Measurements from ENCODE around the gene USP7. TPM values are rescaled to one million over a fixed set of nuclear protein-coding genes. Genes with fewer than 3 reads are reported as not detected.
A peak's percentile ranks its signal among the peaks of the same experiment; 100 is the strongest.

USP7 gene
- total RNA-seq, 1 donor from 2014 or later = 55.3 TPM

DNA sequence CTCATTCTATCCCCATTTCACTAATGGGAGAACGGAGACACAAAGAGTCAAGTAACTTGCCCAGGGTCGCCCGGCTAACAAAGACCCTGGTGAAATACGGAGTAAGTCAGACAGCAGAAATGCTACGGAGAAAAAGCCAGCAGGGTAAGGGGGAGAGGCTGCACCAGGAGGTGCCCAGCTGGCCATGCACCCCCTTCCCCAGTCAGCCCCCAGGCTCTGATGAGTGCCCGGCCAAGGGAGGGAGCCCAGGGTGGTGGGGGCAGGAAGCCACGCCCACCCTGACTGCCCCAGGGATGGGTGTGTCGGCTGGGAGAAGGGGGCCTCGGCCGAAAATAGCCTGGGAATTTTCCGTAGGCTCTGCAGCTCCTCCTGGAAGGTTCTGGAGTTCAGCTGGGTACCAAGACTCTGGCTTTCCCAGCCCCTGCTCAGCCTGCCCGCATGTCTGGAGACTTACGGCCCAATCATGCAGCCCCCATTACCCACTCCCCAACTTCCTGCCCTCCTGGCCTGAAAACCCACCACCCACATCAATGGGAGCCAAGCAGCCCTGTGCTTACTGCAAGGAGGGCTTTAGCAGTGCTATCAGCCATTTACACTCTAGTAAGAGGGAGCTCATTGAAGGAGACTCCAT lies 99.1 kb downstream of the USP7 start:
- intact Hi-C loops (cut with DNase I) = loop anchor here (5.0 kb wide), 1 partner anchor 242 kb away; the partner anchor contains the start of gene METTL22
- no peaks in the 10 kb centered on the region for H3K27me3 ChIP-seq
- H3K4me3 ChIP-seq = peak overlapping the region; percentile 9 to 25
- H3K27ac ChIP-seq = peak overlapping the region; percentile 19 to 27
- H3K9me3 ChIP-seq = no peaks in the 10 kb centered on the region
- TF ChIP-seq CTCF (IDR thresholded peaks at IDR 0.05) = no peak
- no peak for DNase-seq (ENCODE audit: low spot score in 2 of 2)
- peaks cover 11 to 45% of the 10 kb centered on the region in 2 donors for H3K4me1 ChIP-seq
- H3K36me3 ChIP-seq = no peaks in the 10 kb centered on the region

GRCh38 chr16:8863594-8864424 lies 99.9 kb downstream of the USP7 start:
- Histone ChIP-seq H3K27ac (peak overlapping the region; percentile 19 to 27), H3K36me3 (peaks cover 2 to 4% of the 10 kb centered on the region in 2 donors), H3K4me3 (peak overlapping the region; percentile 9 to 25), H3K9me3 (no peaks in the 10 kb centered on the region), H3K4me1 (peaks cover 11 to 39% of the 10 kb centered on the region in 2 donors), H3K27me3 (no peaks in the 10 kb centered on the region)
- intact Hi-C loops (cut with DNase I) = no loop called here
- no peak for TF ChIP-seq CTCF (IDR thresholded peaks at IDR 0.05)
- no peak for DNase-seq (ENCODE audit: low spot score in 2 of 2)

GRCh38 chr16:8862309-8863130 lies 101.2 kb downstream of the USP7 start:
- Histone ChIP-seq H3K9me3 (no peaks in the 10 kb centered on the region), H3K36me3 (peaks cover 11 to 15% of the 10 kb centered on the region in 2 donors), H3K4me1 (peaks cover 11 to 39% of the 10 kb centered on the region in 2 donors), H3K27ac (no peak overlapping the region), H3K27me3 (no peaks in the 10 kb centered on the region), H3K4me3 (no peak overlapping the region)
- TF ChIP-seq CTCF (IDR thresholded peaks at IDR 0.05) = no peak
- DNase-seq (ENCODE audit: low spot score in 2 of 2) = no peak
- intact Hi-C loops (cut with DNase I) = no loop called here

DNA sequence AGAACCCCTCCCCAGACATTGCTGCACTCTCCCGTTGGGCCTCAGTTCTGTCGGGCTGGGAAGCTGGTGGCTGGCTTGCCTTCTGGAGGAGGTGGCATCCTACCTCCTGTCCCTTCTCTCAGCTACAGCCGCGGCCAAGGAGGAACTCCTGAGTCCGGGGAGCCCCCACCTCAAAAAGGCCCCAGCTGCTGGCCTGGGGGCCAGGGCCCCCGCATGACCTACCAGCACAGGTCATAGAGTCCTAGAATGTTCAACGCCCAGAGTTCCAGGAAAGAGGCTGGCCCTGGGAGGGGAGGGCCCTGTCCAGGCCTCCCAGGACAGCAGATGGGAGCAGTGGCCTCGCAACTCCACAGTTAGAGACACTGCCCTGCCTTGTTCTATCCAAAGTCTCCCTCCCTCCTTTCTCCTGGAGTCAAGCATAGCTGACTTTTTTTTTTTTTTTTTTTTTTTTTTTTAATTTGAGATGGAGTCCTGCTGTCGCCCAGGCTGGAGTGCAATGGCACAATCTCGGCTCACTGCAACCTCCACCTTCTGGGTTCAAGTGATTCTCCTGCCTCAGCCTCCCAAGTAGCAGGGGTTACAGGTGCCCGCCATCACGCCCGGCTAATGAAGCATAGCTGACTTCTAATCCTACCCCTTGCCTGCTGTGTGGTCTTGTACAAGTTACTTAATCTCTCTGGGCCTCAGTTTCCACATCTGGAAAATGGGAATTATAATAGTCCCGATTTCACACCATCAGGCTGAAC lies 102.0 kb downstream of the USP7 start:
- intact Hi-C loops (cut with DNase I) = no loop called here
- no peak for TF ChIP-seq CTCF (IDR thresholded peaks at IDR 0.05)
- no peak overlapping the region for H3K4me3 ChIP-seq
- peaks cover 13 to 17% of the 10 kb centered on the region in 2 donors for H3K36me3 ChIP-seq
- H3K4me1 ChIP-seq = peaks cover 6 to 36% of the 10 kb centered on the region in 2 donors
- H3K27ac ChIP-seq = peak overlapping the region; percentile 50 to 66
- no peaks in the 10 kb centered on the region for H3K27me3 ChIP-seq
- no peaks in the 10 kb centered on the region for H3K9me3 ChIP-seq
- DNase-seq (ENCODE audit: low spot score in 2 of 2) = no peak

Data from ascending aorta (tissue), 2 donors.